ENCODE measurements around the gene INPP5B. TPM values are rescaled to one million over a fixed set of nuclear protein-coding genes. Genes with fewer than 3 reads are reported as not detected.

INPP5B gene
- total and polyA plus RNA-seq, 5 experiments from 2014 or later: 11.3 to 46.7 (median 22.0) TPM

DNA sequence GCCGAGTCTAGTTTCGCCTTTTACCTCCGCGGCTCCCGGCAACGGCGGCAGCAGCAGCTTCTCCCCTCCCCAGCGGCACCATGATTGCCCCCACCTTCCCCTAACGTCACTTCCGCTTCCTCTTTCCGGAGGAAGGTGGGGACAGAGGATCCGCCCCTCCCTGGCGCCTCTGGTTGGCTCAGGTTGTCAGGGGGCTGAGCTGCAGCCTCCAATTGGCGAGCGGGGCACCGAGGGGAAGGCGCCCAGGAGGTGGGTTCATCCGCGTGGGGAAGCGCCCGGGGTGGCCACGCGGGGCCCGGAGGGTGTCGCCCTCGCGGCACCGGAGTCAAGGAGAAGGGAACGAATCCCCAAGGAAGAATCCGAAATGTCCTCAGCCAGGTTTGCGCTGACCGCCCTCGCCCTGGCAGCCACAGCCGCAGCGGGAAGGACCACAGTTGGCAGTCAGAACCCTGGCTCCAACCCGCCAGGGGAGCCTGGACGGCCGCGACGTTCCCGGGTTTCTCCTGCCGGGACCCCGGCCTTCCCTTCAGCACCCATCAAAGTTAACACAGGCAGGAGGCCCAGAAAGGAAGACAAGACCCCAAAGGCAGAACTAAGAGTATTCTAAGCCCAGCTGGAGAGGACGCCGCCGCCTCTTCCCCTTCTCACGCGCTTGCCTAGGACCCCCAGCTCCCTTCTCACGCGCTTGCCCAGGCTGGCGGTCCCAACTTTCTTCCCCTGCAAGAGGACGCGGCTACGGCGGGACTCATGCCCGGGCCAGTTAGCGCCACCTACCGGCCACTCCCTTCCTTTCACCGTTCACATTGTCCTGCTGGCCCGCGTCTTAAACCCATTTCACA lies 87.1 kb downstream of the INPP5B start, which contains the start of gene MTF1:
TSS of gene MTF1 (minus strand) at position 86 of the 839 bp plus-strand sequence. CDS start 1,934 bp downstream, outside the sequence.
- H3K9me3 Mint-ChIP-seq: no peaks in the 10 kb centered on the region
- ATAC-seq: peak; percentile 98
- H3K4me1 Mint-ChIP-seq: peaks cover 14 to 37% (median 35%) of the 10 kb centered on the region in 4 donors
- no peaks in the 10 kb centered on the region for H3K27me3 Mint-ChIP-seq
- H3K4me3 Mint-ChIP-seq: peak within 1 kb of the TSS; percentile 90 to 99 (median 97)
- H3K27ac Mint-ChIP-seq: peak within 1 kb of the TSS; percentile 68 to 97 (median 96)
- POLR2A ChIA-PET: interaction anchor here (0.5 to 3.4 kb wide), 14 partner anchors 9 to 1625 kb away, joined by 3 to 27 read pairs (median 4); partner anchors contain the start of genes C1orf122, CDCA8, SF3A3 and UTP11
- peak; percentile 90 to 99 (median 97) for DNase-seq
- peaks cover 4 to 47% (median 8%) of the 10 kb centered on the region in 3 donors for H3K36me3 Mint-ChIP-seq

DNA sequence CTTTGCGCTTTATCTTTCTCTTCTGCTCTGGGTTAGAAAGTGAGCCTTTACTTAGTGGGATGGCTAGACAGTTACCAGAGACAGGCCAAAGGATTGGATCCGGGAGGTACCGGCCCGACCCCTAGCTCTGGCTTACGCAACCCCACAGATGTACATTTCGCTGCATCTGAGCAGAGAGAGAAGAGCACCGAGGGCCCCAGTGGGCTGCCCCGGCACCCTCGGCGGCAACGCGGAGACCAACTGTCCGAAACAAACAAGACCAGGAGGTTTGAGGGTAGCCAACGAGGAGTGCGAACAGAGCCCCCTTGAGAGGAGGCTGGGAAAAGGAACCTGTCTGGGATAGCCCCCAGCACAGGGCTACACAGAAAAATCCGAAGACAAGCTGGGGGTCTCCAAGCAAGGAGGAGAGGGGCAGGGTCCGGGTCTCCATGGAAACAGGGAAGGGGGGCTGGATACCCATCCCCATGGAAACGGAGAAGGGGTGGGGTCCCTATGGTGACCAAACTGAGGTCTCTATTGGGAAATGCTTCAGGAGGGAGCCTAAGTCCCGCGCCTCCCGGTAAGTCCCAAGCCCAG lies 87.8 kb downstream of the INPP5B start:
- H3K9me3 Mint-ChIP-seq: no peaks in the 10 kb centered on the region
- peak overlapping the region; percentile 68 to 97 (median 96) for H3K27ac Mint-ChIP-seq
- ATAC-seq (no peak), DNase-seq (peak in 1 of 10 donors; percentile 19)
- H3K27me3 Mint-ChIP-seq: no peaks in the 10 kb centered on the region
- H3K4me3 Mint-ChIP-seq: peak overlapping the region; percentile 90 to 99 (median 97)
- H3K36me3 Mint-ChIP-seq: peaks cover 0 to 47% (median 5%) of the 10 kb centered on the region in 3 donors
- peaks cover 17 to 44% (median 41%) of the 10 kb centered on the region in 4 donors for H3K4me1 Mint-ChIP-seq
- POLR2A ChIA-PET: interaction anchor here (0.6 to 3.4 kb wide), 12 partner anchors 8 to 1625 kb away, joined by 3 to 27 read pairs (median 4); partner anchors contain the start of genes C1orf122, CDCA8, SF3A3 and UTP11

DNA sequence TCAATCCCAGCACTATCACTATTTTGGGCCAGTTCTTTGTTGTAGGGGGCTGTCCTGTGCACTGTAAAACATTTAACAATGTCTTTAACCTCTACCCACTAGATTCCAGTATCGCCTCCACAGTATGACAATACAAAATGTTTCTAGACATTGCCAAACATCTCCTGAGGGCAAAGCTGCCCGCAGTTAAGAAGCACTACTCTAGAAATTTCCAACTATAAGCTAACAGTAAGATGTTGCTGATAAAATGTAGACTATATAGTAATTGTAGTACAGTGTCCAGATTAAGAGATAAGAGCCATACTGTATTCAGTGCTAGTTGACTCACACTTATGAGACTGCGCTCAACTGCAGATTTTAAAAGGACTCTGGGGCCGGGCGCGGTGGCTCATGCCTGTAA lies 92.4 kb downstream of the INPP5B start:
- ATAC-seq: no peak
- Mint-ChIP-seq H3K9me3 (no peaks in the 10 kb centered on the region), H3K27me3 (no peaks in the 10 kb centered on the region), H3K4me1 (peaks cover 21 to 50% (median 47%) of the 10 kb centered on the region in 4 donors), H3K4me3 (peak overlapping the region in 1 of 10 donors; percentile 10), H3K27ac (peak overlapping the region in 2 of 10 donors; percentile 48 to 87), H3K36me3 (peaks cover 0 to 41% (median 7%) of the 10 kb centered on the region in 3 donors)
- POLR2A ChIA-PET: no interaction called here
- DNase-seq: no peak

DNA sequence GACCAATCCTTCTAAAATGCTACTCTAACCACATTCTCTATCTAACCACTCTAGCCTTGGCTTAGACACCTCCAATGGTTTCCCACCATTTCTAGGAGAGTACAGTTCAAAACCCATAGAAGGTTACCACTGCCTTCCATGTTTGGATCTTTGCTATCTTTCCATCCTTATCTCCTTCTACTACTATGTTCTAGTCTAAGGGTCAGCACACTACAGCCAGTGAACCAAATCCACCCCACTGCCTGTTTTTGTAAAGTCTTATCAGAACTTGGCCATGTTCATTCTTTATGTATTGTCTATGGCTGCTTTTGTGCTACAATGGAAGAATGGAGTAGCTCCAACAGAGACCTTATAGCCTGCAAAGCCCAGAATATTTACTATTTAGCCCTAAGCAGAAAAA lies 93.7 kb downstream of the INPP5B start:
- Mint-ChIP-seq H3K36me3 (peaks cover 0 to 45% (median 7%) of the 10 kb centered on the region in 3 donors), H3K27ac (peak overlapping the region in 6 of 10 donors; percentile 20 to 61 (median 38)), H3K4me1 (peaks cover 22 to 55% (median 45%) of the 10 kb centered on the region in 4 donors), H3K4me3 (peak overlapping the region in 5 of 10 donors; percentile 1 to 44 (median 19)), H3K27me3 (no peaks in the 10 kb centered on the region), H3K9me3 (no peaks in the 10 kb centered on the region)
- POLR2A ChIA-PET: no interaction called here
- no peak for DNase-seq
- ATAC-seq: no peak

DNA sequence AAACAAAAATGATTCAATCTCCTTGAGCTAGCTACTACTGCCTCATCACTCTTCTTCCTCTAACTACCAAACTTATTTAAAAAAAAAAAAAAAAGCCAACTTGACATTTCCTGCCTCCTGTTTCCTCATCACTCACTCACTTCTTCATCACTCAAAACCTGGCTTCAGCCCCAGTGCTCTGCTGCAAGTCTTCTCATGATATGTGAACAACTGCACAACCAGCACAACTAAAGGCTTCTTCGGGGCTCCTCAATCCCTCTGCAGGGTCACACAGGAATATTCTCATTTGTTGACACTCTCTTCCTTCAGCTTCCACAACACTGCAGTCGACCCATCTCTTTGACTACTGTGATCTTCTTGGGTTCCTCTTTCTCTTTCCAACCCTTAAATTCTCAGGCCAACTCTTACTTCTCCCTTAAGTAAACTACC lies 95.1 kb downstream of the INPP5B start:
- ATAC-seq: peak; percentile 22 to 39
- Mint-ChIP-seq H3K36me3 (peaks cover 0 to 37% (median 4%) of the 10 kb centered on the region in 3 donors), H3K27me3 (no peaks in the 10 kb centered on the region), H3K4me3 (no peak overlapping the region), H3K4me1 (peaks cover 21 to 53% (median 43%) of the 10 kb centered on the region in 4 donors), H3K27ac (no peak overlapping the region), H3K9me3 (no peaks in the 10 kb centered on the region)
- peak in 1 of 10 donors; percentile 4 for DNase-seq
- POLR2A ChIA-PET: interaction anchor here (0.7 kb wide), 1 partner anchor 159 kb away, joined by 4 read pairs; no protein-coding TSS in a partner anchor

DNA sequence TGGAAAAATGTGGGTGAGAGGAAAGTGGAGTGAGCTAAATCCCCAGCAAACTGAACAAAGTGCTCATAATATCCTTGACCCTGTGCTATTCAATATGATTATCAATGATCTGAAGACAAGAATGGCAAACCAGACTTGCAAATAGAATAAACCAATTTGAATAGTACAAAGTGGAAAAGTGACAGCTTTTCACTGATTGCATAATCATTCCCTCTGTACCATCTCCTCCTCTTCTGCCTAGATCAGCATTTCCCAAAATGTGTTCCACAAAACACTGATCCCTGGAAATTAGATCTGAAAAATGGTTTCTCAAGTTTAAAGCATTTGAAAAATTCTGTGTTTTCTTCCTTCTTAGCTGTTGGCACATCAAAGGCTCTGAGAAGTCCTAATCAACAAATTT lies 95.6 kb downstream of the INPP5B start:
- Mint-ChIP-seq H3K9me3 (no peaks in the 10 kb centered on the region), H3K4me3 (no peak overlapping the region), H3K27ac (no peak overlapping the region), H3K4me1 (peaks cover 22 to 54% (median 47%) of the 10 kb centered on the region in 4 donors), H3K36me3 (peaks cover 0 to 32% (median 4%) of the 10 kb centered on the region in 3 donors), H3K27me3 (no peaks in the 10 kb centered on the region)
- ATAC-seq (no peak), DNase-seq (no peak)
- POLR2A ChIA-PET: interaction anchor here (0.8 kb wide), 1 partner anchor 9 kb away, joined by 4 read pairs; the partner anchor contains the start of gene MTF1

DNA sequence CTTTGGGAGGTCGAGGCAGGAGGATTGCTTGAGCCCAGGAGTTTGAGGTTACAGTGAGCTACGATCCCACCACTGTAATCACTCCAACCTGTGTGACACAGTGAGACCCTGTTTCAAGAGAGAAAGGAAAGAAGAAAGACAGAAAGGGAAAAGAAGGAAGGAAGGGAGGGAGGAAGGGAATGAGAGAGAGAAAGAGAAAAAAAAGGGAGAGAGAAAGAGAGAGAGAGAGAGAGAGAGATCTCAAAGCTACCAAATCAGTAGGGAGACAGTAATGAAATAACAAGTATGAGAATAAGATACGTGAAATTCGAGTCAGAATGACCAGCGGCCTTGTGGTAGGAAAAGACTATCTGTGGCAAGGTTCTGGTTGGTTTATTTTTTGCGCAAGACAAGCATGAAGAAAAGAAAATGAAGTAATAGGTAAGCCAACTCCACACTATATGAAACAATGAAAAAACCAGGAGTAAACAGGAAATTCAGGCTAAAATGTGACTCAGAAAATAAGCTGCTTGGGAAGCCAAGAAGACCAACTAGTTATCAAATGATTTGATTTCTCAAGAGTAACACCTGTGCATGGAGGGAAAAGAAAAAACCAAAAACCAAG lies 96.4 kb downstream of the INPP5B start:
- DNase-seq: no peak
- no peaks in the 10 kb centered on the region for H3K9me3 Mint-ChIP-seq
- H3K4me3 Mint-ChIP-seq: no peak overlapping the region
- no peak overlapping the region for H3K27ac Mint-ChIP-seq
- ATAC-seq: no peak
- H3K27me3 Mint-ChIP-seq: no peaks in the 10 kb centered on the region
- H3K4me1 Mint-ChIP-seq: peaks cover 22 to 59% (median 50%) of the 10 kb centered on the region in 4 donors
- POLR2A ChIA-PET: interaction anchor here (0.7 to 0.8 kb wide), 2 partner anchors 9 to 388 kb away, joined by 3 to 4 read pairs; partner anchors contain the start of gene MTF1
- peaks cover 0 to 36% (median 4%) of the 10 kb centered on the region in 3 donors for H3K36me3 Mint-ChIP-seq

DNA sequence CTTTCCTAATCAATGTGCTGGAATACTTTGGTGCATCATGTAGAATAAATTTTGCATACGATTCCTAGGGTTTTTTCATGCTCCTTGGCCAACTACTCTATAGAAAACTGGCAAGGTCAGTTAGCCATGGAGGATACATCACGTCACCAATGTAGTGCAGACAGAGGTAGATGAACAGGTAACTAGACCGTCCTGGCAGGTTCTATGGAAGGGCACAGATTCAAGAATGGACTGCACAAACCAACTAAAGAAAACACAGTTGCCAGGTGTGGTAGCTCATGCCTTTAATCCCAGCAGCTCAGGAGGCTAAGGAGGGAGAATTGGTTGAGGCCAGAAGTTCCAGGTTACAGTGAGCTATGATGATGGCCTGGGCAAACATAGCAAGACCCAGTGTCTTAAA lies 97.4 kb downstream of the INPP5B start:
- peak overlapping the region in 1 of 10 donors; percentile 20 for H3K27ac Mint-ChIP-seq
- ATAC-seq (no peak), DNase-seq (no peak)
- no peaks in the 10 kb centered on the region for H3K27me3 Mint-ChIP-seq
- peaks cover 24 to 57% (median 50%) of the 10 kb centered on the region in 4 donors for H3K4me1 Mint-ChIP-seq
- H3K4me3 Mint-ChIP-seq: no peak overlapping the region
- H3K36me3 Mint-ChIP-seq: peaks cover 0 to 36% (median 4%) of the 10 kb centered on the region in 3 donors
- no peaks in the 10 kb centered on the region for H3K9me3 Mint-ChIP-seq
- POLR2A ChIA-PET: no interaction called here

DNA sequence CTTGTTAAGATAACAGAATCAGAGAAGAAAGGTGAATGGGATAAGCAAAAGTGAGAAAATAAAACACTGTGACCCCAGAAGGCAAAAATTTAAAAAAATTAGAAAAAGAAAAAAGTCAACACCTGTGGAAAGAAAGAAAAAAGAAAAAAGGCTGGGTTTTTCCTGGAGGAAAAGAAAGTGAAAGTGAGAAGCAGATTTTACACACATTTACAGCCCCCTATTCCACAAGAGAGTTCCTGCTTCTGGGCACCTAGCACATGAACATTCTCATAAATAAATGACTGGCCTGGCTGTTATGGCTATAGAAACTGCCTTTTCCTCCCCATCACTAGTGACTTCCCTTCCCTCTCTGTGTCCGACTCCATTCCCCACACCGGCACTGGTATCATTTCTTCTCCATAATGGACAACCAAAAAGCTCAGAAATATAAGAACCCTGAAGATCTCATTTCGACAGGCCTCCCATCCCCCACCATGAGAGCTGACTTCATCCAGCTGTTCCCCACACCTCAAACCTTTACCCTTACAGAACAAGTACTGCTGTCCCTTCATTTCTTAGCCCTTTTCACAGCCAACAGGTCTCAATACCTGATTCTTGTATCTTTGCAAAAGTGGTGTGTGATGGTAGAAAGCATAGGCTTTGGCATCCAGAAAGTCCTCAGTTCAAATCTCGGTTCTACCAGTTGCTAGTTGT lies 100.1 kb downstream of the INPP5B start:
- Mint-ChIP-seq H3K27me3 (no peaks in the 10 kb centered on the region), H3K4me3 (peak overlapping the region; percentile 30 to 80 (median 60)), H3K36me3 (peaks cover 0 to 35% (median 0%) of the 10 kb centered on the region in 3 donors), H3K4me1 (peaks cover 24 to 53% (median 42%) of the 10 kb centered on the region in 4 donors), H3K27ac (peak overlapping the region; percentile 22 to 87 (median 78)), H3K9me3 (no peaks in the 10 kb centered on the region)
- DNase-seq (no peak), ATAC-seq (no peak)
- POLR2A ChIA-PET: interaction anchor here (0.6 to 1.6 kb wide), 2 partner anchors 13 to 38 kb away, joined by 3 to 5 read pairs; partner anchors contain the start of gene MTF1

DNA sequence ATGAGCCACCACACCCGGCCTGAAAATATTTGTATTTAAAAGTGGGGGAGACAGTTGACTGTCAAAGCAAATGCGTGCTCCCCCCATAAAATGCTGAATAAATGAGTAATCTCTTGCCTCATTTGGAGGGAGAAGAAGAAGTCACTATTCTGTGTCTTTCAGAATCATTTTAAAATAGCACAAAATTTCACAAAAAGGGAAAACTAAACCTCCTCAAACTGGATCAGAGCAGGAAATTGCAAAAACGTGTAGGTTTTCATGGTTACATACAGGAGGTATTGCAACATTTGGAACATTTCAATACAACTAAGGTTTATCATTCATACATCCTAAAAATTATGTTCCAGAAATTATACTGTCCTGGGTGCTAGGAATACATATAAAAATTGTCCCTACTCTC lies 101.1 kb downstream of the INPP5B start:
- Mint-ChIP-seq H3K4me3 (peak overlapping the region in 2 of 10 donors; percentile 12 to 31), H3K27ac (peak overlapping the region in 2 of 10 donors; percentile 81 to 87), H3K36me3 (peaks cover 0 to 40% (median 0%) of the 10 kb centered on the region in 3 donors), H3K4me1 (peaks cover 24 to 53% (median 42%) of the 10 kb centered on the region in 4 donors), H3K9me3 (no peaks in the 10 kb centered on the region), H3K27me3 (peaks cover 0 to 1% (median 0%) of the 10 kb centered on the region in 5 donors)
- ATAC-seq (no peak), DNase-seq (no peak)
- POLR2A ChIA-PET: no interaction called here

DNA sequence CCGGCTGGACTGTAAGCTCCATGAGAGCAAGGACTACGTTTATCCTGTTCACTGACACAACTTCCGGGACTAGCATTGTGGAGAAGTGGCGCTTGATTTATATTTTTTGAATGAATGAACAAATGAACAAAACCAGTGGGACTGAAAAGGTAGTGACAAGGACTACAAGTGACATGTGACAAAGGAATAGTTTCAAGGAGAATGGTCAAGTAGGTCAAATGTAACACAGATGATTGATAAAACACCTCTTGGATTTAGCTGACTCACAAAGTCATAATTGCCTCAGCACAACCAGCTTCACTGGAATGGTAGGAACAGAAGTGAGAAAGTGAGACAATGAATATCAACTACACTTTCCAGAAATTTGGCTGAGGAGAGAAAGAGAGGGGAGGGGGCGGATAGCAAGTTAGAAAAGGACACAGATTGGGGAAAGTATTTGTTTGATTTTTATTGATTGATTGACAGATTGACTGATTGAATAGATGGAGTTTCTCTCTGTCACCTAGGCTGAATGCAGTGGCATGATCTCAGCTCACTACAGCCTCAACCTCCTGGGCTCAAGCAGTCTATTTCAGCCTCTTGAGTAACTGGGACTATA lies 101.7 kb downstream of the INPP5B start:
- no peaks in the 10 kb centered on the region for H3K9me3 Mint-ChIP-seq
- no peak for ATAC-seq
- DNase-seq: no peak
- peaks cover 24 to 53% (median 42%) of the 10 kb centered on the region in 4 donors for H3K4me1 Mint-ChIP-seq
- no peak overlapping the region for H3K4me3 Mint-ChIP-seq
- H3K27me3 Mint-ChIP-seq: peaks cover 0 to 1% (median 0%) of the 10 kb centered on the region in 5 donors
- H3K36me3 Mint-ChIP-seq: peaks cover 0 to 46% (median 0%) of the 10 kb centered on the region in 3 donors
- H3K27ac Mint-ChIP-seq: peak overlapping the region in 3 of 10 donors; percentile 6 to 81 (median 47)
- POLR2A ChIA-PET: no interaction called here

Data from naive thymus-derived CD8-positive, alpha-beta T cell (primary cell).